NCI-H1694 treated with DMSO at 0.1 percent for 48 hours (cell line): ENCODE data around the gene GMCL2.

Experiments used
- DNase-seq: peaks from one replicate; lab custom pipeline; 2025; lab: John Stamatoyannopoulos, UW

The GMCL2 gene

DNA sequence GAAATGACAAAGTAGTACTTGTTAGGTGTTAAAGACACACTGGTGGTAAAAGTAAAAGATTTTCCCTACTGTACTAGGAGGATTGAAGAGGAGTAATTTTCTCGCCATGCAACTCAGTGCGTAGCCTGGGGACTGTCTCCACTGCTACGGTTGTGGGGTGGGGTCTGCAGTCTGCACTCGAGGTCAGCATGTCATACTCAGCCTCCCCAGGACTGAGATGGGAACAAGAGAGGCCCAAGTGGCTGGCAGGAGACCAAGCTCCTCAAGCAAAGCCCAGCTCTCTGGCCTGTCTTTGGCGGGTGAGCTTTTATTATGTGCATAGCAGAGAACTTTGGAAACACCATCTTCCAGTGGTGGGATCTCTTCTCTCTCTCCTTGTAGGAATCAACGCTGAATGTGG lies 43.9 kb downstream of the GMCL2 start:
- no peak for DNase-seq

DNA sequence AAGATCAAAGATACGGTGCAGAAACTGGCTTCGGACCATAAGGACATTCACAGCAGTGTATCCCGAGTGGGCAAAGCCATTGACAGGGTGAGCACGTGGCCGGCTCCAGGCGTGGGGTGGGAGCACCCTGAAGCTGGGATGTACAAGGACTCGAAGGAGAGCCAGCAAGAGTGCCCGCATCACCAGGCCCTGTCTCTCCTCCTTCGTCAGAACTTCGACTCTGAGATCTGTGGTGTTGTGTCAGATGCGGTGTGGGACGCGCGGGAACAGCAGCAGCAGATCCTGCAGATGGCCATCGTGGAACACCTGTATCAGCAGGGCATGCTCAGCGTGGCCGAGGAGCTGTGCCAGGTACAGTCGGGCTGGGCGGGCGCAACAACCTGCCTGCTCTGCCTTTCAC lies 44.5 kb downstream of the GMCL2 start:
- no peak for DNase-seq

DNA sequence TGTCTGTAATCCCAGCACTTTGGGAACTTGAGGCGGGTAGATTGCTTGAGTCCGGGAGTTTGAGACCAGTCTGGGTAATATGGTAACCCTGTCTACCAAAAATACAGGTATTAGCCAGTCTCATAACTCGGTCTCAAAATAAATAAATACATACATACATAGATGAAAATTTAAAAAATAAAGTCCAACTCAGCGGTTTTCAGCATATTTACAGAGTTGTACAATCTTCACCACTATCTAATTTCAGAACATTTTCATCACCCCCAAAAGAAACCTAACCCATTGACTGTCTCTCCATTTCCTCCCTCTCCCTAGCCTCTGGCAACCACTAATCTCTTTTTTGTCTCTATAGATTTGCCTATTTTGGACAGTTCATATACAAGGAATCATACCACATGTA lies 45.6 kb downstream of the GMCL2 start:
- no peak for DNase-seq

DNA sequence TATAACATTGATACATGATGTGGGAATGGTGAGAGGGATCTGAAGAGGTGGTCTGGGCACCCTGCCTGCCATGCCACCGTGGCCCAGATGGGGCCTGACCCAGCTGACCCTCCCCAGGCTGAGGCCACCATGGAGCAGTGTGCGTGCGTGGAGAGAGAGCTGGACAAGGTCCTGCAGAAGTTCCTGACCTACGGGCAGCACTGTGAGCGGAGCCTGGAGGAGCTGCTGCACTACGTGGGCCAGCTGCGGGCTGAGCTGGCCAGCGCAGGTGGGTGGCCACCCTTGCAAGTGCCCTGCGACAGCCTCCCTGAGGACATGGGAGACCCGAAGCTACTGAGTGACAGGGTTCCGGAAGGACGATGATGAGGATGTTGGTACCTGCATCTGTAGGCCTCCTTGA lies 49.2 kb downstream of the GMCL2 start:
- no peak for DNase-seq

DNA sequence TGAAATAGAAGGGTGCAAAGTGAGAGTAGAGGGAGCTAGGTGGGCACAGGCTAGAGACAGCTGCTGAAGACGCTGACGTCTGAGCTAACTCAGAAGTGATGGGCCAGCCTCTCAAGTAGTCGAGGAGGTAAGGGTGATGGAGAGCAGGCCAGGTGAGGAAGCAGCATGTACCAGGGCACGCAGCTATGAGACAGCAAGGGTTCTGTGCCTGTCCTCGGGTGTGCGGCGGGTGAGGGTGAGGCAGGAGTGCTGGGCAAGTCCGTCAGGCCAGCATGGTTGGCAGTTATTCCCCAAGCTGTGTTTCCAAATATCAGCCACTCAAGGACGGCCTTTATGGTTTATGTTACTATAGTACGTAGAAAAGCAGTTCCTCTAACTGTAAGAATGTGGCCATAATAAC lies 50.2 kb downstream of the GMCL2 start:
- DNase-seq: no peak
